Non-pigmented ciliary epithelial cell (primary cell): ENCODE results near the gene TMEM156.
A peak's percentile ranks its signal among the peaks of the same experiment; 100 is the strongest.

ENCODE experiments used
- DNase-seq: peaks from one replicate; pipeline ENCODE4 v3.0.0-alpha.2; 2010; ENCODE audit warnings: low read depth

TMEM156 gene

GRCh38 chr4:39032218-39033085, at the start of gene TMEM156:
TSS of gene TMEM156 (minus strand) at chr4:39032409. CDS start at chr4:39032313, 96 bp downstream.
- DNase-seq, result no peak

GRCh38 chr4:39078829-39079228, 46.6 kb upstream of the TMEM156 start:
- DNase-seq, result no peak

- DNase-seq, result no peak
Observed at GRCh38 chr4:39068907-39069306, 36.7 kb upstream of the TMEM156 start.

- DNase-seq, result no peak
Observed at GRCh38 chr4:39067451-39067850, 35.2 kb upstream of the TMEM156 start.

GRCh38 chr4:39067031-39067430, 34.8 kb upstream of the TMEM156 start:
- DNase-seq, result no peak

GRCh38 chr4:39066371-39066770, 34.2 kb upstream of the TMEM156 start:
- no peak for DNase-seq

- DNase-seq, result no peak
Observed at GRCh38 chr4:39063430-39063829, 31.2 kb upstream of the TMEM156 start.

GRCh38 chr4:39062770-39063097, 30.5 kb upstream of the TMEM156 start:
- DNase-seq, result no peak

GRCh38 chr4:39062094-39062769, 30.0 kb upstream of the TMEM156 start, which contains the start of gene KLHL5:
TSS of gene KLHL5 (plus strand) at chr4:39062232. CDS start at chr4:39062653, 421 bp downstream.
- no peak for DNase-seq

GRCh38 chr4:39061457-39061856, 29.2 kb upstream of the TMEM156 start:
- DNase-seq, result no peak

- DNase-seq, result no peak
Observed at GRCh38 chr4:39056023-39056422, 23.8 kb upstream of the TMEM156 start.

- no peak for DNase-seq
Observed at GRCh38 chr4:39054497-39054896, 22.3 kb upstream of the TMEM156 start.

- DNase-seq, result no peak
Observed at GRCh38 chr4:39053983-39054382, 21.8 kb upstream of the TMEM156 start.

GRCh38 chr4:39051492-39051891, 19.3 kb upstream of the TMEM156 start:
- no peak for DNase-seq

- no peak for DNase-seq
Observed at GRCh38 chr4:39050590-39050989, 18.4 kb upstream of the TMEM156 start.

- no peak for DNase-seq
Observed at GRCh38 chr4:39048311-39048710, 16.1 kb upstream of the TMEM156 start.

- DNase-seq, result no peak
Observed at GRCh38 chr4:39047681-39048080, 15.5 kb upstream of the TMEM156 start.

GRCh38 chr4:39046249-39046648, 14.0 kb upstream of the TMEM156 start:
- no peak for DNase-seq

GRCh38 chr4:39045827-39046221, 13.6 kb upstream of the TMEM156 start:
- no peak for DNase-seq

GRCh38 chr4:39044956-39045826, 13.0 kb upstream of the TMEM156 start:
- no peak for DNase-seq

GRCh38 chr4:39044364-39044955, 12.3 kb upstream of the TMEM156 start:
- peak; percentile 73 for DNase-seq

GRCh38 chr4:39043861-39044363, 11.7 kb upstream of the TMEM156 start:
- no peak for DNase-seq
